Brain microvascular endothelial cell (primary cell): Measurements from ENCODE around the gene LSMEM2.

Experiments used
- DNase-seq: peaks from one replicate; pipeline ENCODE4 v3.0.0-alpha.2; 2020
- H3K27ac ChIP-seq: fragments of 250-450 bp; sonication (Bioruptor Pico); 2 replicates; pipeline ENCODE4 v1.5.1; 2020; ENCODE audit warnings: mild to moderate bottlenecking, moderate library complexity
- H3K27me3 ChIP-seq: fragments of 250-450 bp; sonication (Bioruptor Pico); replicated peaks from 2 replicates; pipeline ENCODE4 v1.5.1; 2020; ENCODE audit warnings: mild to moderate bottlenecking
- H3K36me3 ChIP-seq: fragments of 250-450 bp; sonication (Bioruptor Pico); replicated peaks from 2 replicates; pipeline ENCODE4 v1.5.1; 2020; ENCODE audit warnings: mild to moderate bottlenecking
- H3K4me3 ChIP-seq: 2 replicates; pipeline ENCODE4 v1.5.1; 2011; ENCODE audit warnings: low read depth, mild to moderate bottlenecking, control low read depth, low read length, moderate library complexity
- in situ Hi-C: cut with HindIII; loops from 2 replicates; pipeline ENCODE4 v1.10.0; 2017; ENCODE audit warnings: low sequenced_read_pairs, low pct_ligation_motif_present
- TF ChIP-seq, protein P1 (sequence below): IDR thresholded peaks from 2 replicates; pipeline ENCODE4 v1.5.1; 2011; ENCODE audit warnings: low read depth, mild to moderate bottlenecking, moderate library complexity, low read length, control low read depth, inconsistent platforms; ENCODE audit errors: missing control alignments

Gene LSMEM2

DNA sequence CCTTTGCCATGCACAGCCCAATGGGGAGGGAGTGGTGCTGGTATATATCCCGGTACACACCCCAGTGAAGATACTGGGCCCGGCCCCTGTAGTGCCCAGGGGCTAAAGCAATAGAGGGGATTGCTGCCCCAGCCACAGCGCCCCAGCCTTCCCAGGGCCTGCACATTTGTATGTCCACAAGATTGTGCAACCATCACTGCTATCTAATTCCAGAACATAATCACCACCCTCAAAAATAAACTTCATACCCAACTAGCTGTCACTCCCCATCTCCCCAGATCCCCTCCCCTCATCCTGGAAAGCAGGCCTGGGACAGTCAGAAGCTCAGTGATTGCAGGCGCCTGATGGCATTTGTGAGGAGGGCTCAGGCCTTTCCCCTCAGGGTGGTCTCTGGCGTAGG, 29.4 kb upstream of the LSMEM2 start:
- Histone ChIP-seq H3K4me3 (no peak overlapping the region), H3K36me3 (peaks cover 43% of the 10 kb centered on the region), H3K27me3 (no peaks in the 10 kb centered on the region), H3K27ac (no peak overlapping the region)
- DNase-seq: no peak
- TF ChIP-seq, protein P1, sequence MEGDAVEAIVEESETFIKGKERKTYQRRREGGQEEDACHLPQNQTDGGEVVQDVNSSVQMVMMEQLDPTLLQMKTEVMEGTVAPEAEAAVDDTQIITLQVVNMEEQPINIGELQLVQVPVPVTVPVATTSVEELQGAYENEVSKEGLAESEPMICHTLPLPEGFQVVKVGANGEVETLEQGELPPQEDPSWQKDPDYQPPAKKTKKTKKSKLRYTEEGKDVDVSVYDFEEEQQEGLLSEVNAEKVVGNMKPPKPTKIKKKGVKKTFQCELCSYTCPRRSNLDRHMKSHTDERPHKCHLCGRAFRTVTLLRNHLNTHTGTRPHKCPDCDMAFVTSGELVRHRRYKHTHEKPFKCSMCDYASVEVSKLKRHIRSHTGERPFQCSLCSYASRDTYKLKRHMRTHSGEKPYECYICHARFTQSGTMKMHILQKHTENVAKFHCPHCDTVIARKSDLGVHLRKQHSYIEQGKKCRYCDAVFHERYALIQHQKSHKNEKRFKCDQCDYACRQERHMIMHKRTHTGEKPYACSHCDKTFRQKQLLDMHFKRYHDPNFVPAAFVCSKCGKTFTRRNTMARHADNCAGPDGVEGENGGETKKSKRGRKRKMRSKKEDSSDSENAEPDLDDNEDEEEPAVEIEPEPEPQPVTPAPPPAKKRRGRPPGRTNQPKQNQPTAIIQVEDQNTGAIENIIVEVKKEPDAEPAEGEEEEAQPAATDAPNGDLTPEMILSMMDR: no peak
- in situ Hi-C loops: no loop called here

DNA sequence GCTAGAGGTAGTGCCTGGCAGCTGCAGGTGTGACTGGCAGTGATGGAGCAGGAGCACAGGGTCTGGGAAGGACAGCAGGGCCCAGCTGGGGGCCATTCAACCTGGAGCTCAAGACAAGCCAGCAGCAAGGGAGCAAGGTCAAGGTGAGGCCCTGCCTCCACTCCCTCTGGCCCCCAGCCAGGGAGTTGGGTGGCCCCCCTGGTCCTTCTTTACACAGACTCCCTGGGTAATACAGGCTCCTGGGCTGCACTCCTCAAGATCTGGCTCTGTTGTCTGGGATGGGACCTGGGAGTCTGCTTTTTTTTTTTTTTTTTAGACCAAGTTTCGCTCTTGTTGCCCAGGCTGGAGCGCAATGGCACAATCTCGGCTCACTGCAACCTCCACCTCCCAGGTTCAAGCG, 28.4 kb upstream of the LSMEM2 start:
- no peak overlapping the region for H3K27ac ChIP-seq

DNA sequence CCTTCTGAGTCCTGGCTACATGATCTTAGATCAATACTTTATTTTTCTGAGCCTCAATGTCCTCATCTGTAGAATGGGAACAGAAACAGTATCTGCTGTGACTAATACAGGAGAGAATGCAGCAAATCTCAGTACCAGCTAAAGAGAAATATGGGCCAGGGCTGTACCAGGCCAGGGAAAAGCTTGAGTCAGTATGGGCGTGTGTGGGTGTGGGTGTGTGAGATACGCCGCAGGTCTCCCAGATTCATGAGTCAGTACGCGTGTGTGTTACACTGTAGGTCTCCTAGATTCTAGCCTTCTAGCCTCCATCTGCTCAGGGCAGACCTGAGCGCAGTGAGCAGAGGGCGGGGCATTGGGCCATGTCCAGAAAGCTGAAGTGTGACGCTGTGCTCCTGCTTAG, 27.7 kb upstream of the LSMEM2 start:
- no peak overlapping the region for H3K4me3 ChIP-seq
- H3K27ac ChIP-seq: peak overlapping the region; percentile 55
- no peaks in the 10 kb centered on the region for H3K27me3 ChIP-seq
- peak; percentile 93 for DNase-seq
- in situ Hi-C loops: no loop called here
- TF ChIP-seq, protein P1: no peak
- H3K36me3 ChIP-seq: peaks cover 55% of the 10 kb centered on the region

More for the DNA sequence above, 28.4 kb upstream of the LSMEM2 start:
- Histone ChIP-seq H3K4me3 (no peak overlapping the region), H3K36me3 (peaks cover 51% of the 10 kb centered on the region), H3K27me3 (no peaks in the 10 kb centered on the region)
- DNase-seq: no peak
- TF ChIP-seq, protein P1: no peak
- in situ Hi-C loops: no loop called here

DNA sequence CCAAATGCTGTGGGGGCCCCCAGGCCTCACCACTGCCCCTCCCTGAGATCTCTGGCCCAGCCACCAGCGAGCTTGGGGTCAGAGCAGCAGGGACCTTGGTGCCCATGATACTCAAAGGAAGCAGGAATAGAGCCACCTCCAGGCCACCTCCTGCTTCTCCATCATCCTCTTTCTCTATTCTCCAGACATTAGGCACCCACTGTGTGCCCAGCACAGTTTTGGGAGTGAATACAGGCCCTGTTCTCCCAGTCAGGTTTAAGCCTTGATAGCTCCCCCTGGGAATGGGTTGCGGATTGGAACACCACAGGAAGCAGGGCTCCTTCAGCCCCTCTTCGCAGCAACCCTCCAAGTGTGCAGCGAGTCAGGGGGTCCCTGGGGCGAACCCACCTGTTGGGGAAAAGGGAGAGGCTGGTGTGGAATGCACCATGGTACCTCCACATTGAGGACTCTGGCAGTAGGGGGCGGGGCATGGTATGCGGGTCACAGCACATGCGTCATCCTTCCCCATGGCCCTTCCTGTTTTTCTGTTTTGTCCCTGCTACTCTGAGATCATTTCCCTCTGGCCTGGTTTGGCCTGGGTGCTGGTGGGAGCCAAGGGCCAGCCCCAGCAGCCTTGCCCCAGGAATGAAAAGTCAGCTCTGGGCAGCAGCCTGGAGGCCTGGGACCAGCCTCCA, 24.2 kb upstream of the LSMEM2 start:
- H3K4me3 ChIP-seq: no peak overlapping the region
- H3K27me3 ChIP-seq: no peaks in the 10 kb centered on the region
- peak; percentile 52 for DNase-seq
- H3K27ac ChIP-seq: peak overlapping the region; percentile 71
- in situ Hi-C loops: no loop called here
- H3K36me3 ChIP-seq: peaks cover 74% of the 10 kb centered on the region
- TF ChIP-seq, protein P1: peak; percentile 6

DNA sequence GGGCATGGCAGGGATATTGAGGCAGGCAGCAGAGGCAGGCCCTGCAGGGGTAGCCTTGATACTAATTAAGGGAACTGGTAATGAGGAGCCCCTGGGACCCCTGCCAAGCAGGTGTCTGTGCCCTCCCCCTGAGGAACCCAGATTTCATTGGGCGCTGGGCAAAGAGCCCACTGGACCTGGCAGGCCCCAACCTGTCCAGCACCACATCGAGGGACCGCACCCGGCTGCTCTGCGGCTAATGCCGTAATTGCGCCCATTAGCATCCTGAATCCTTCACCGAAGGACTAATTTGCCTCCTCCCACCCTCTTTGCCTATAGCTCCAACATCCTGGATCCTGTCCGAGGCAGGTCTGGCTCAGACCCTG, 23.7 kb upstream of the LSMEM2 start:
- DNase-seq: no peak
- no peak overlapping the region for H3K4me3 ChIP-seq
- TF ChIP-seq, protein P1: no peak
- no peaks in the 10 kb centered on the region for H3K27me3 ChIP-seq
- peak overlapping the region; percentile 71 for H3K27ac ChIP-seq
- in situ Hi-C loops: no loop called here
- peaks cover 74% of the 10 kb centered on the region for H3K36me3 ChIP-seq
